Activated CD4-positive, CD25-positive, alpha-beta regulatory T cell treated with anti-CD3 and anti-CD28 coated beads, Interleukin-2, amount 50 U/mL, for 16 hours (primary cell): ENCODE results near the gene MT2A.

ENCODE experiments used
- DNase-seq: peaks from one replicate; pipeline ENCODE4 v3.0.0-alpha.2; 2020; ENCODE audit warnings: low read depth, low spot score

MT2A gene

GRCh38 chr16:56600398-56600999 is 7.9 kb upstream of the MT2A start:
- DNase-seq: no peak

GRCh38 chr16:56601325-56601724 is 7.1 kb upstream of the MT2A start:
- no peak for DNase-seq

- no peak for DNase-seq
These were observed 4.8 kb upstream of the MT2A start for GRCh38 chr16:56603589-56603988.

- no peak for DNase-seq
These were observed 3.4 kb upstream of the MT2A start for GRCh38 chr16:56604966-56605365.

GRCh38 chr16:56605475-56605874 is 2.9 kb upstream of the MT2A start:
- DNase-seq: no peak

GRCh38 chr16:56606071-56606475 is 2.3 kb upstream of the MT2A start:
- DNase-seq: no peak

GRCh38 chr16:56606476-56607108 is 1.8 kb upstream of the MT2A start:
- DNase-seq: no peak

GRCh38 chr16:56607109-56607618 is 1.2 kb upstream of the MT2A start:
- DNase-seq: no peak

- no peak for DNase-seq
These were observed 725 bp upstream of the MT2A start for GRCh38 chr16:56607675-56608042.

GRCh38 chr16:56608876-56609462 is 585 bp downstream of the MT2A start:
- DNase-seq: no peak

GRCh38 chr16:56609463-56609921 is 1.1 kb downstream of the MT2A start:
- DNase-seq: peak; percentile 42

GRCh38 chr16:56610017-56610608 is 1.7 kb downstream of the MT2A start:
- peak; percentile 48 for DNase-seq

GRCh38 chr16:56610609-56611111 is 2.3 kb downstream of the MT2A start:
- DNase-seq: no peak

GRCh38 chr16:56611281-56611833 is 3.0 kb downstream of the MT2A start:
- no peak for DNase-seq

- DNase-seq: no peak
These were observed 5.3 kb downstream of the MT2A start for GRCh38 chr16:56613706-56614105.

GRCh38 chr16:56614549-56614991 is 6.2 kb downstream of the MT2A start:
- no peak for DNase-seq

GRCh38 chr16:56615353-56615752 is 7.0 kb downstream of the MT2A start:
- no peak for DNase-seq

GRCh38 chr16:56616608-56617211 is 8.3 kb downstream of the MT2A start:
- no peak for DNase-seq

- DNase-seq: no peak
These were observed 9.1 kb downstream of the MT2A start for GRCh38 chr16:56617212-56618085.

GRCh38 chr16:56618138-56618537 is 9.8 kb downstream of the MT2A start:
- no peak for DNase-seq
